Neural crest cell (in vitro differentiated cells): ENCODE data around the gene GNAT2. TPM values are rescaled to one million over a fixed set of nuclear protein-coding genes. Genes with fewer than 3 reads are reported as not detected.

Source experiments
- DNase-seq: peaks from one replicate; pipeline ENCODE4 v3.0.0; 2021; ENCODE audit warnings: low read depth, mixed read lengths, low spot score
- H3K27ac Mint-ChIP-seq: one replicate; pipeline ENCODE4 v1.8.0; 2021; ENCODE audit warnings: mild to moderate bottlenecking, mixed read lengths; ENCODE audit not compliant: unreplicated experiment
- H3K27me3 Mint-ChIP-seq: 2 replicates; pipeline ENCODE4 v1.8.0; 2021; ENCODE audit warnings: low read depth, mild to moderate bottlenecking, mixed read lengths
- H3K36me3 Mint-ChIP-seq: 2 replicates; pipeline ENCODE4 v1.8.0; 2021; ENCODE audit warnings: low read depth, mild to moderate bottlenecking, mixed read lengths
- H3K4me1 Mint-ChIP-seq: 2 replicates; pipeline ENCODE4 v1.8.0; 2021; ENCODE audit warnings: mixed read lengths
- H3K4me3 Mint-ChIP-seq: one replicate; pipeline ENCODE4 v1.8.0; 2021; ENCODE audit warnings: mild to moderate bottlenecking, mixed read lengths
- H3K9me3 Mint-ChIP-seq: 2 replicates; pipeline ENCODE4 v1.8.0; 2021; ENCODE audit warnings: mixed read lengths
- total RNA-seq: library from RNA; stranded (reverse); gene quantifications from 2 replicates; pipeline ENCODE4 v1.2.1, GENCODE V29; 2021
- TF ChIP-seq, protein P1 (sequence below): fragments of 200-600 bp; sonication (generic); conservative IDR thresholded peaks from 2 replicates; pipeline ENCODE4 v1.5.0; 2021; ENCODE audit warnings: antibody characterized with exemption, mild to moderate bottlenecking

Gene GNAT2
- total RNA-seq, 1 donor from 2014 or later = not detected

GRCh38 chr1:109556563-109556962 lies 62.9 kb downstream of the GNAT2 start:
- H3K4me1 Mint-ChIP-seq = peaks cover 17% of the 10 kb centered on the region
- no peak overlapping the region for H3K4me3 Mint-ChIP-seq
- TF ChIP-seq, protein P1, sequence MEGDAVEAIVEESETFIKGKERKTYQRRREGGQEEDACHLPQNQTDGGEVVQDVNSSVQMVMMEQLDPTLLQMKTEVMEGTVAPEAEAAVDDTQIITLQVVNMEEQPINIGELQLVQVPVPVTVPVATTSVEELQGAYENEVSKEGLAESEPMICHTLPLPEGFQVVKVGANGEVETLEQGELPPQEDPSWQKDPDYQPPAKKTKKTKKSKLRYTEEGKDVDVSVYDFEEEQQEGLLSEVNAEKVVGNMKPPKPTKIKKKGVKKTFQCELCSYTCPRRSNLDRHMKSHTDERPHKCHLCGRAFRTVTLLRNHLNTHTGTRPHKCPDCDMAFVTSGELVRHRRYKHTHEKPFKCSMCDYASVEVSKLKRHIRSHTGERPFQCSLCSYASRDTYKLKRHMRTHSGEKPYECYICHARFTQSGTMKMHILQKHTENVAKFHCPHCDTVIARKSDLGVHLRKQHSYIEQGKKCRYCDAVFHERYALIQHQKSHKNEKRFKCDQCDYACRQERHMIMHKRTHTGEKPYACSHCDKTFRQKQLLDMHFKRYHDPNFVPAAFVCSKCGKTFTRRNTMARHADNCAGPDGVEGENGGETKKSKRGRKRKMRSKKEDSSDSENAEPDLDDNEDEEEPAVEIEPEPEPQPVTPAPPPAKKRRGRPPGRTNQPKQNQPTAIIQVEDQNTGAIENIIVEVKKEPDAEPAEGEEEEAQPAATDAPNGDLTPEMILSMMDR = no peak
- H3K9me3 Mint-ChIP-seq = no peaks in the 10 kb centered on the region
- H3K27me3 Mint-ChIP-seq = no peaks in the 10 kb centered on the region
- H3K27ac Mint-ChIP-seq = no peak overlapping the region
- DNase-seq = no peak
- no peaks in the 10 kb centered on the region for H3K36me3 Mint-ChIP-seq

Other genes with a start within 250 kb of the GNAT2 start
- gene SORT1, start 221.7 kb downstream of the GNAT2 start, total RNA-seq = 60.8 and 61.6 TPM in 2 replicates
- 99.8 and 109 TPM in 2 replicates for gene PSMA5, start 193.2 kb downstream of the GNAT2 start, total RNA-seq
- 0.18 and 0.47 TPM in 2 replicates for gene SYPL2, start 153.1 kb downstream of the GNAT2 start, total RNA-seq
- 13.2 and 15.6 TPM in 2 replicates for gene ATXN7L2, start 135.7 kb downstream of the GNAT2 start, total RNA-seq
- 7.8 and 8.0 TPM in 2 replicates for gene CYB561D1, start 125.5 kb downstream of the GNAT2 start, total RNA-seq
- 6.1 and 7.2 TPM in 2 replicates for gene AMIGO1, start 109.9 kb downstream of the GNAT2 start, total RNA-seq
- gene GPR61, start 79.7 kb downstream of the GNAT2 start, total RNA-seq = not detected in 2 replicates
- 9.8 and 10.2 TPM in 2 replicates for gene GNAI3, start 71.0 kb downstream of the GNAT2 start, total RNA-seq
- gene AMPD2, start 221 bp upstream of the GNAT2 start, total RNA-seq = 93.1 and 105 TPM in 2 replicates
- 26.7 and 28.2 TPM in 2 replicates for gene GSTM4, start 36.5 kb upstream of the GNAT2 start, total RNA-seq
- 43.7 and 46.6 TPM in 2 replicates for gene GSTM2, start 48.4 kb upstream of the GNAT2 start, total RNA-seq
- 45.9 and 47.8 TPM in 2 replicates for gene GSTM1, start 68.2 kb upstream of the GNAT2 start, total RNA-seq
- gene GSTM5, start 92.6 kb upstream of the GNAT2 start, total RNA-seq = 0.23 TPM in 1 of 2 replicates, not detected in the other
- gene GSTM3, start 121.4 kb upstream of the GNAT2 start, total RNA-seq = 56.5 and 62.0 TPM in 2 replicates
- gene EPS8L3, start 144.3 kb upstream of the GNAT2 start, total RNA-seq = not detected in 2 replicates